Measurements from ENCODE around the gene CASKIN1. TPM values are rescaled to one million over a fixed set of nuclear protein-coding genes. Genes with fewer than 3 reads are reported as not detected.

CASKIN1 gene
- total RNA-seq, 1 experiment from 2014 or later: 7.9 TPM

DNA sequence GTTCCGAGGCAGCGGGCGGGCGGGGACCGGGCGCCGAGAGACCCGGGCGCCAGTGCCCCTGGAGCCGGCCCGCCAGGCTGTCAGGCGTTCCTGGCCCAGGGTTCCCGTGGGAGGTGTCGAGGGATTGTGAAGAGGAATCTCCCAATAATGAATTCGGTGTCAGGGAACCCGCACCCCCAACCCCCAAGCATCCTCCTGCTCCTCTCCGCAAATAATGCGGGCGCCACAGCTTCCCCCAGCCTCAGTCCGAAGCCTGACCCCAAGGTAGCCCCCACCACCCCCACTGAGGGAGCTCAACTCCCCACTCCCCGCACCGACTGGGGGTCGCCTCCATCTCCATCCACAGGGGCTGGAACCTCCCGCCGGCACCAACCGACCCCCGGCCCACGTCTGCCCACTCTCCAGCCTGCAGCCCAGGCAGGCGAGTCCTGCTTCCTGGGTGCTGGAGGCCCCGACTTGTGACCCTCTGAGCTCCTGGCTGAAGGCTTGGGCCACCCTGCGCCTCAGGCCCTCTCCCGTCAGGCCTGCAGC is 641 bp upstream of the CASKIN1 start:
- WGBS (ENCODE audit: extremely low coverage, insufficient read length, low lambda C conversion rate): no CpG with 5 or more reads among the region's 32 CpGs
- no peak overlapping the region for H2AFZ ChIP-seq (ENCODE audit: low read length)

More for the DNA sequence above, 641 bp upstream of the CASKIN1 start:
- Histone ChIP-seq H3K9me3 (ENCODE audit: control insufficient read depth, low read depth, low read length) (no peaks in the 10 kb centered on the region), H3K79me1 (ENCODE audit: insufficient read depth, low read depth, low read length, poor library complexity, severe bottlenecking) (no peaks in the 10 kb centered on the region), H4K8ac (replicated peaks; ENCODE audit: insufficient read length, low read depth, low read length) (no peak overlapping the region), H3K27ac (ENCODE audit: insufficient read length, low read depth, low read length) (no peak overlapping the region), H2BK12ac (ENCODE audit: insufficient read length, low read depth, low read length) (no peak overlapping the region), H3T11ph (ENCODE audit: low read length) (no peak overlapping the region), H3K18ac (ENCODE audit: insufficient read length, low read depth, low read length) (no peak overlapping the region), H2BK5ac (ENCODE audit: insufficient read length, low read length) (no peak overlapping the region), H3K23me2 (ENCODE audit: insufficient read length, low read depth, low read length, poor library complexity, severe bottlenecking) (peaks cover 7% of the 10 kb centered on the region), H3K23ac (ENCODE audit: insufficient read length, low read depth, low read length) (no peak overlapping the region), H3K79me2 (ENCODE audit: insufficient read depth, low read length) (no peaks in the 10 kb centered on the region), H3K4me1 (ENCODE audit: insufficient read depth, low read length) (no peaks in the 10 kb centered on the region), H2BK20ac (ENCODE audit: low read depth, low read length, poor library complexity, severe bottlenecking) (no peak overlapping the region), H4K5ac (ENCODE audit: insufficient read length, low read depth, low read length) (no peak overlapping the region), H2BK15ac (ENCODE audit: low read depth, low read length) (no peak overlapping the region), H3K4me2 (ENCODE audit: insufficient read depth, insufficient read length, low read length) (peak overlapping the region; percentile 17), H3K56ac (ENCODE audit: insufficient read length, low read depth, low read length) (no peak overlapping the region), H3K9ac (ENCODE audit: extremely low read depth, insufficient read length, low read length) (no peak overlapping the region), H4K91ac (ENCODE audit: insufficient read length, low read depth, low read length) (no peak overlapping the region), H3K4ac (ENCODE audit: low read depth, low read length) (no peak overlapping the region), H2AK5ac (ENCODE audit: insufficient read length, low read length) (no peak overlapping the region), H3K27me3 (ENCODE audit: insufficient read depth, low read length) (peaks cover 8% of the 10 kb centered on the region; the same call in 1 of the 2 replicates), H3K14ac (ENCODE audit: insufficient read depth, low read length) (no peak overlapping the region), H2BK120ac (ENCODE audit: low read depth, low read length, poor library complexity, severe bottlenecking) (no peak overlapping the region), H4K20me1 (ENCODE audit: control insufficient read depth, insufficient read depth, insufficient read length) (no peaks in the 10 kb centered on the region)
- no peaks in the 10 kb centered on the region for H3K36me3 Mint-ChIP-seq (ENCODE audit: insufficient read depth in 1 of 3, low read depth in 3 of 3)
- DNase-seq: no peak
- H3K27me3 Mint-ChIP-seq (ENCODE audit: low read depth): peaks cover 53% of the 10 kb centered on the region
- peaks cover 4% of the 10 kb centered on the region in 2 experiments; a peak in 1 of 4 replicates for H3K4me1 Mint-ChIP-seq
- H3K9me3 Mint-ChIP-seq: no peaks in the 10 kb centered on the region
- peak overlapping the region; percentile 54 to 73 for H3K4me3 Mint-ChIP-seq
- TF ChIP-seq CTCF (conservative IDR thresholded peaks at IDR 0.05): no peak
- no peak overlapping the region for H3K27ac Mint-ChIP-seq

Measured in H9 (cell line).